Ectodermal cell (in vitro differentiated cells): ENCODE data around the gene RPTOR.
"Not testable (repeated sequence)": the region's sequence is repeated elsewhere in the genome, so short reads cannot be mapped to it uniquely, and the experiment has no call there.

ENCODE experiments used
- H3K27ac ChIP-seq: 2 replicates; pipeline ENCODE4 v1.7.0; 2013; ENCODE audit warnings: mild to moderate bottlenecking, low read depth, low read length; ENCODE audit not compliant: insufficient read depth, poor library complexity, severe bottlenecking
- H3K27me3 ChIP-seq: 2 replicates; pipeline ENCODE4 v1.7.0; 2013; ENCODE audit warnings: mild to moderate bottlenecking, low read length; ENCODE audit not compliant: insufficient read depth, control insufficient read depth, poor library complexity, severe bottlenecking
- H3K36me3 ChIP-seq: one replicate; pipeline ENCODE4 v1.7.0; 2013; ENCODE audit warnings: low read length; ENCODE audit not compliant: control insufficient read depth, insufficient read depth
- H3K4me1 ChIP-seq: one replicate; pipeline ENCODE4 v1.7.0; 2013; ENCODE audit warnings: low read length; ENCODE audit not compliant: control insufficient read depth, insufficient read depth
- H3K4me3 ChIP-seq: 2 replicates; pipeline ENCODE4 v1.7.0; 2013; ENCODE audit warnings: low read depth, low read length, control low read depth; ENCODE audit not compliant: insufficient read depth
- H3K9me3 ChIP-seq: 2 replicates; pipeline ENCODE4 v1.7.0; 2013; ENCODE audit warnings: mild to moderate bottlenecking, low read length, moderate library complexity; ENCODE audit not compliant: control insufficient read depth
- WGBS, 2 experiments: methylation state at CpG; one replicate each; pipeline ENCODE4 v1.1.7; 2013; ENCODE audit warnings: missing lambda C conversion rate in 2 of 2; 5-methylcytosine and 5-hydroxymethylcytosine counted together

RPTOR gene

GRCh38 chr17:80760511-80760911 is 215.9 kb downstream of the RPTOR start:
- Histone ChIP-seq H3K27me3 (no peaks in the 10 kb centered on the region), H3K36me3 (no peaks in the 10 kb centered on the region), H3K4me1 (no peaks in the 10 kb centered on the region), H3K4me3 (no peak overlapping the region), H3K9me3 (no peaks in the 10 kb centered on the region), H3K27ac (no peak overlapping the region)
- WGBS, 2 experiments = 80 to 82% methylated on average over 12 of the region's 12 CpGs

- Histone ChIP-seq H3K4me3 (no peak overlapping the region), H3K36me3 (no peaks in the 10 kb centered on the region), H3K9me3 (no peaks in the 10 kb centered on the region), H3K27me3 (no peaks in the 10 kb centered on the region), H3K27ac (no peak overlapping the region), H3K4me1 (no peaks in the 10 kb centered on the region)
- 95 to 96% methylated on average over 17 of the region's 17 CpGs for WGBS, 2 experiments
These were observed 216.7 kb downstream of the RPTOR start for GRCh38 chr17:80761110-80761871.

GRCh38 chr17:80762076-80762475 is 217.4 kb downstream of the RPTOR start:
- no peak overlapping the region for H3K4me3 ChIP-seq
- no peaks in the 10 kb centered on the region for H3K4me1 ChIP-seq
- no peaks in the 10 kb centered on the region for H3K36me3 ChIP-seq
- no peak overlapping the region for H3K27ac ChIP-seq
- H3K27me3 ChIP-seq = no peaks in the 10 kb centered on the region
- WGBS, 2 experiments = 91 to 96% methylated on average over 11 of the region's 11 CpGs
- no peaks in the 10 kb centered on the region for H3K9me3 ChIP-seq

- Histone ChIP-seq H3K4me3 (no peak overlapping the region), H3K4me1 (no peaks in the 10 kb centered on the region)
- WGBS, 2 experiments = 89 to 92% methylated on average over 15 of the region's 15 CpGs
These were observed 218.7 kb downstream of the RPTOR start for GRCh38 chr17:80763293-80763867.

GRCh38 chr17:80764627-80765145 is 220.0 kb downstream of the RPTOR start:
- H3K9me3 ChIP-seq, H3K27ac ChIP-seq, H3K4me3 ChIP-seq, H3K27me3 ChIP-seq, H3K4me1 ChIP-seq, H3K36me3 ChIP-seq: not testable (repeated sequence)
- 85 to 92% methylated on average over 2 to 3 of the region's 5 CpGs for WGBS, 2 experiments

More at GRCh38 chr17:80763293-80763867, 218.7 kb downstream of the RPTOR start:
- no peak overlapping the region for H3K27ac ChIP-seq
- no peaks in the 10 kb centered on the region for H3K9me3 ChIP-seq
- H3K36me3 ChIP-seq = no peaks in the 10 kb centered on the region
- no peaks in the 10 kb centered on the region for H3K27me3 ChIP-seq

- Histone ChIP-seq H3K4me3 (no peak overlapping the region), H3K9me3 (no peaks in the 10 kb centered on the region), H3K27me3 (no peaks in the 10 kb centered on the region), H3K27ac (no peak overlapping the region), H3K36me3 (no peaks in the 10 kb centered on the region), H3K4me1 (no peaks in the 10 kb centered on the region)
- WGBS, 2 experiments = 93 to 94% methylated on average over 18 of the region's 18 CpGs
These were observed 220.8 kb downstream of the RPTOR start for GRCh38 chr17:80765241-80765961.

GRCh38 chr17:80766290-80766855 is 221.7 kb downstream of the RPTOR start:
- Histone ChIP-seq H3K4me3 (no peak overlapping the region), H3K27ac (no peak overlapping the region), H3K4me1 (no peaks in the 10 kb centered on the region), H3K27me3 (no peaks in the 10 kb centered on the region), H3K9me3 (no peaks in the 10 kb centered on the region), H3K36me3 (no peaks in the 10 kb centered on the region)
- whole genome bisulfite sequencing, 2 experiments = 87 to 88% methylated on average over 2 of the region's 3 CpGs

GRCh38 chr17:80768389-80768788 is 223.8 kb downstream of the RPTOR start:
- Histone ChIP-seq H3K9me3 (no peaks in the 10 kb centered on the region), H3K27me3 (no peaks in the 10 kb centered on the region), H3K4me3 (no peak overlapping the region), H3K36me3 (no peaks in the 10 kb centered on the region), H3K4me1 (peaks cover 5% of the 10 kb centered on the region), H3K27ac (no peak overlapping the region)
- 77 to 80% methylated on average over 6 of the region's 6 CpGs for WGBS, 2 experiments

GRCh38 chr17:80768936-80769335 is 224.3 kb downstream of the RPTOR start:
- Histone ChIP-seq H3K36me3 (no peaks in the 10 kb centered on the region), H3K4me3 (no peak overlapping the region), H3K27ac (no peak overlapping the region), H3K27me3 (no peaks in the 10 kb centered on the region), H3K4me1 (peaks cover 9% of the 10 kb centered on the region), H3K9me3 (no peaks in the 10 kb centered on the region)
- 96 to 97% methylated on average over 10 of the region's 10 CpGs for WGBS, 2 experiments

GRCh38 chr17:80769516-80769915 is 224.9 kb downstream of the RPTOR start:
- Histone ChIP-seq H3K4me3 (no peak overlapping the region), H3K27ac (no peak overlapping the region), H3K4me1 (peaks cover 9% of the 10 kb centered on the region), H3K9me3 (no peaks in the 10 kb centered on the region), H3K27me3 (no peaks in the 10 kb centered on the region), H3K36me3 (no peaks in the 10 kb centered on the region)
- WGBS, 2 experiments = 94 to 96% methylated on average over 10 of the region's 10 CpGs
